HepG2 (cell line): Measurements from ENCODE around the gene WDR6. TPM values are rescaled to one million over a fixed set of nuclear protein-coding genes. Genes with fewer than 3 reads are reported as not detected.

ENCODE experiments used
- CEBPB ChIP-seq: IDR thresholded peaks from 2 replicates; pipeline ENCODE4 v1.6.1; 2011; ENCODE audit warnings: low read depth, low read length, improper control_type of control experiment, borderline replicate concordance
- DNMT3B ChIP-seq: conservative IDR thresholded peaks from 2 replicates; pipeline ENCODE4 v1.6.1; 2016; ENCODE audit warnings: missing biosample characterization, control low read depth
- ELF1 ChIP-seq: sonication (generic); formaldehyde crosslinking; IDR thresholded peaks from 2 replicates; pipeline ENCODE4 v1.4.0; 2020; ENCODE audit warnings: missing genetic modification reagents
- MTA3 ChIP-seq: sonication (generic); formaldehyde crosslinking; IDR thresholded peaks from 2 replicates; pipeline ENCODE4 v1.4.0; 2020; ENCODE audit warnings: missing genetic modification reagents
- MYPOP ChIP-seq: sonication (generic); formaldehyde crosslinking; IDR thresholded peaks from 2 replicates; pipeline ENCODE4 v1.8.1; 2023; ENCODE audit warnings: mild to moderate bottlenecking, moderate library complexity, missing genetic modification reagents
- NCOA5 ChIP-seq: sonication (generic); formaldehyde crosslinking; IDR thresholded peaks from 2 replicates; pipeline ENCODE4 v1.4.0; 2020; ENCODE audit warnings: missing genetic modification reagents
- SALL2 ChIP-seq: sonication (generic); formaldehyde crosslinking; IDR thresholded peaks from 2 replicates; pipeline ENCODE4 v1.8.1; 2023; ENCODE audit warnings: mild to moderate bottlenecking, missing genetic modification reagents, inconsistent platforms
- SOX13 ChIP-seq, 3 experiments: fragments of 450-650 bp in 1 of 3; sonication (generic) in 1 of 3; formaldehyde crosslinking in 1 of 3; IDR thresholded peaks in 2 of 3; conservative IDR thresholded peaks in 1 of 3; 2 replicates each; pipeline versions ENCODE4 v1.5.0 to v1.6.1; 2016 to 2020; ENCODE audit warnings: antibody characterized with exemption in 1 of 3, mild to moderate bottlenecking in 1 of 3, missing compliant biosample characterization in 1 of 3, missing genetic modification reagents in 1 of 3, moderate library complexity in 1 of 3
- SP5 ChIP-seq: IDR thresholded peaks from 2 replicates; pipeline ENCODE4 v1.6.1; 2016; ENCODE audit warnings: low read depth, borderline replicate concordance
- THYN1 ChIP-seq: sonication (generic); formaldehyde crosslinking; IDR thresholded peaks from 2 replicates; pipeline ENCODE4 v1.8.1; 2023; ENCODE audit warnings: low read depth, mild to moderate bottlenecking, moderate library complexity, missing genetic modification reagents, borderline replicate concordance
- ZBTB26 ChIP-seq: IDR thresholded peaks from 2 replicates; pipeline ENCODE4 v1.6.1; 2016; ENCODE audit warnings: missing compliant biosample characterization, missing genetic modification reagents, borderline replicate concordance
- ZFP36 ChIP-seq: fragments of 150-350 bp; IDR thresholded peaks from 2 replicates; pipeline ENCODE4 v1.6.1; 2018; ENCODE audit warnings: borderline replicate concordance, low read length, low read depth; ENCODE audit not compliant: partially characterized antibody
- ZNF512B ChIP-seq: sonication (generic); formaldehyde crosslinking; IDR thresholded peaks from 2 replicates; pipeline ENCODE4 v1.5.1; 2020; ENCODE audit warnings: missing genetic modification reagents, mild to moderate bottlenecking, borderline replicate concordance
- ZNF616 ChIP-seq: sonication (generic); formaldehyde crosslinking; IDR thresholded peaks from 2 replicates; pipeline ENCODE4 v1.5.0; 2020; ENCODE audit warnings: low read depth, mild to moderate bottlenecking, missing genetic modification reagents
- ZNF780A ChIP-seq: sonication (generic); formaldehyde crosslinking; IDR thresholded peaks from 2 replicates; pipeline ENCODE4 v1.8.0; 2022; ENCODE audit warnings: mild to moderate bottlenecking, missing genetic modification reagents, moderate library complexity
- ZUFSP ChIP-seq: sonication (generic); formaldehyde crosslinking; IDR thresholded peaks from 2 replicates; pipeline ENCODE4 v1.9.0; 2021; ENCODE audit warnings: missing genetic modification reagents, mild to moderate bottlenecking, borderline replicate concordance
- polyA plus RNA-seq, 8 experiments: library from polyadenylated mRNA; depleted of rRNA in 3 of 8; stranded (reverse) in 7 of 8; unstranded in 1 of 8; fragments of >200 nt; fragmentation: Illumina TruSeq in 4 of 8; extraction: Trizol in 4 of 8; gene quantifications; 2 replicates each; pipeline versions ENCODE4 v1.2.1 to v1.2.3, GENCODE V29; 2011 to 2016; ENCODE audit warnings: low read depth in 4 of 8, missing spikeins in 1 of 8, mixed read lengths in 1 of 8; ENCODE audit not compliant: insufficient read depth in 1 of 8
- total RNA-seq, 5 experiments: library from RNA; depleted of rRNA; stranded (reverse); fragments of >200 nt; fragmentation: Illumina TruSeq; extraction: Trizol; gene quantifications; 2 replicates each; pipeline ENCODE4 v1.2.3, GENCODE V29; 2016; ENCODE audit warnings: low read depth in 1 of 5
- TF ChIP-seq, protein P1 (sequence below): sonication (generic); formaldehyde crosslinking; IDR thresholded peaks from 2 replicates; pipeline ENCODE4 v1.5.1; 2020; ENCODE audit warnings: mild to moderate bottlenecking, missing genetic modification reagents

WDR6 gene
- total and polyA plus RNA-seq, 2 of the 13 experiments (the other 11 are each of a cell fraction or from before 2014, with no cell fraction given), result 73.4 to 139 TPM

DNA sequence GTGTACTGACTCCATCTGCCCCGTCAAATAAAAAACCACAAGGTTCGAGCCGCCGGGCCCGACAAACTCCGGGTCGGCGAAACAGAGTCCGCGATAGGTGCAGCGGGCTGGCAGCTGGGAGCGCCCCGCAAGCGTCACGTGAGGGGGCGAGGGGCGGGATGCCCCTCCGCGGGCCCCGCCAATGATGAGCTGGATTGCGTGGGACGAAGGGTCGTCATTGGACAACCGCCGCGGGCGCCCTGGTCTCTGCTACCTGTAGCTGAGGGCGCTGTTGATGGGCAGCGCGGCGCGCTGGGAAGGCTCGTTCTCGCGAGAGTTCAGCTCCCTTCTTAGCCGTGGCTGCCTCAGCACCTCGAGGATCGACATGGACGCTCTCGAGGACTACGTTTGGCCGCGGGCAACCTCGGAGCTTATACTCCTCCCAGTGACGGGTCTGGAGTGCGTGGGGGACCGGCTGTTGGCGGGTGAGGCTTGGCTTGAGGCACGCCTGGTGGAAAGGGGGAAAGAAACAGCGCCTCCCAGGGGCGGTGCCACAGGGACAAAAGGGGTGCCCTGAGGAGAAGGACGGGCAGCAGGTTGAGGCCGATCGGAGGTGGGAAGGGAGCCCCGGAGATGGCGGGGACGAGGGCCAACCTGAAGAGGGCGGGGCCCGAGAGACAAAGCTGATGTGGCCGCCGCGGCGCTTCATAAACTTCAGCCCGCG is at the start of gene WDR6 (continued):
- TF ChIP-seq SOX13 (IDR thresholded peaks at IDR 0.05) (0 out of 2 replicates have a peak, but pooled peaks have one; percentile 3), SOX13 (CRISPR knock-in tag; conservative IDR thresholded peaks at IDR 0.05 in 1 of 2, IDR thresholded peaks at IDR 0.05 in 1 of 2) (no peak), SALL2 (CRISPR knock-in tag) (no peak; the same call in 1 of the 2 replicates), DNMT3B (CRISPR knock-in tag) (0 out of 2 replicates have a peak, but pooled peaks have one; percentile 26), NCOA5 (CRISPR knock-in tag) (no peak), MYPOP (CRISPR knock-in tag) (0 out of 2 replicates have a peak, but pooled peaks have one; percentile 67), CEBPB (no peak), ELF1 (CRISPR knock-in tag) (0 out of 2 replicates have a peak, but pooled peaks have one; percentile 28), ZNF616 (CRISPR knock-in tag) (no peak), THYN1 (peak; percentile 71; the same call in 1 of the 2 replicates), ZBTB26 (no peak; the same call in 1 of the 2 replicates), SP5 (CRISPR knock-in tag) (no peak; the same call in 1 of the 2 replicates), ZFP36 (no peak), ZNF512B (CRISPR knock-in tag) (peak; percentile 62; the same call in 1 of the 2 replicates), MTA3 (0 out of 2 replicates have a peak, but pooled peaks have one; percentile 20), ZNF780A (no peak; the same call in 1 of the 2 replicates), ZUFSP (CRISPR knock-in tag) (no peak)
- TF ChIP-seq, protein P1, sequence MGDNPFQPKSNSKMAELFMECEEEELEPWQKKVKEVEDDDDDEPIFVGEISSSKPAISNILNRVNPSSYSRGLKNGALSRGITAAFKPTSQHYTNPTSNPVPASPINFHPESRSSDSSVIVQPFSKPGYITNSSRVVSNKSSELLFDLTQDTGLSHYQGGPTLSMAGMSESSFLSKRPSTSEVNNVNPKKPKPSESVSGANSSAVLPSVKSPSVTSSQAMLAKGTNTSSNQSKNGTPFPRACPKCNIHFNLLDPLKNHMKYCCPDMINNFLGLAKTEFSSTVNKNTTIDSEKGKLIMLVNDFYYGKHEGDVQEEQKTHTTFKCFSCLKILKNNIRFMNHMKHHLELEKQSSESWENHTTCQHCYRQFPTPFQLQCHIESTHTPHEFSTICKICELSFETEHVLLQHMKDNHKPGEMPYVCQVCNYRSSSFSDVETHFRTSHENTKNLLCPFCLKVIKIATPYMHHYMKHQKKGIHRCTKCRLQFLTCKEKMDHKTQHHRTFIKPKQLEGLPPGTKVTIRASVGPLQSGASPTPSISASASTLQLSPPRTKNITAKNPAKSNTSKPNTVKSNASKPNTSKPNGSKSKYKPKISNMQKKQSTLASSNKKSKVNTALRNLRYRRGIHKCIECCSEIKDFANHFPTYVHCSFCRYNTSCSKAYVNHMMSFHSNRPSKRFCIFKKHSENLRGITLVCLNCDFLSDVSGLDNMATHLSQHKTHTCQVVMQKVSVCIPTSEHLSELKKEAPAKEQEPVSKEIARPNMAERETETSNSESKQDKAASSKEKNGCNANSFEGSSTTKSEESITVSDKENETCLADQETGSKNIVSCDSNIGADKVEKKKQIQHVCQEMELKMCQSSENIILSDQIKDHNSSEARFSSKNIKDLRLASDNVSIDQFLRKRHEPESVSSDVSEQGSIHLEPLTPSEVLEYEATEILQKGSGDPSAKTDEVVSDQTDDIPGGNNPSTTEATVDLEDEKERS (CRISPR knock-in tag), result 0 out of 2 replicates have a peak, but pooled peaks have one; percentile 57
